Activated T-helper 9 cell treated with anti-CD3 and anti-CD28 coated beads, Interleukin-2, amount 50 U/mL, for 16 hours (primary cell): Measurements from ENCODE around the gene LRRC37B.
"Not testable (repeated sequence)": the region's sequence is repeated elsewhere in the genome, so short reads cannot be mapped to it uniquely, and the experiment has no call there.

Experiments used
- DNase-seq: peaks from one replicate; pipeline ENCODE4 v3.0.0-alpha.2; 2020; ENCODE audit warnings: low read depth

LRRC37B gene

DNA sequence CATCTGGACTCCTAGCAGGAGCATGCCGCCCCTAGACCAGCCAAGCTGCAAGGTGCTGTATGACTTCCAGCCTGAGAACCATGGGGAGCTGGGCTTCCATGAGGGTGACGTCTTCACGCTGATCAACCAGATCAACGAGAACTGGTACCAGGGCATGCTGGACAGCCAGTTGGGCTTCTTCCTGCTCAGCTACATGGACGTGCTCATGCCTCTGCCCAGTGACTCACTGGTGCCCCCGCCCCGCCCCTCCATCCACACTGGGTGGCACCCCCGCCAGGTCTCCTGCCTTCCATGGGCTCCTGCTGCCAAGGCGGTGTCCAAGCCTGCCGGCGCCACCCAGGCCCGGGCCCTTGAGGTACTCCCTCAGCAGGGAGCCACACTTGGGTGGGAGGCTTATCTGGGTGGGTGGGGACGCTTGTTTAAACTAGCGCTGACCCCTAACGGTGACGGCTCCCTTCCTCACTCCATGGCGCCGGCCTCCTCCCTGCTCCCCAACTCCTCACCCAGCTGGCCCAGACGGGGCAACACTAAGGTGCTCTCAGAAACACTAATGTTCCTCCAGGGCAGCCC is 34.2 kb downstream of the LRRC37B start:
- not testable (repeated sequence) for DNase-seq

GRCh38 chr17:32042266-32042665 is 35.1 kb downstream of the LRRC37B start:
- DNase-seq: not testable (repeated sequence)

DNA sequence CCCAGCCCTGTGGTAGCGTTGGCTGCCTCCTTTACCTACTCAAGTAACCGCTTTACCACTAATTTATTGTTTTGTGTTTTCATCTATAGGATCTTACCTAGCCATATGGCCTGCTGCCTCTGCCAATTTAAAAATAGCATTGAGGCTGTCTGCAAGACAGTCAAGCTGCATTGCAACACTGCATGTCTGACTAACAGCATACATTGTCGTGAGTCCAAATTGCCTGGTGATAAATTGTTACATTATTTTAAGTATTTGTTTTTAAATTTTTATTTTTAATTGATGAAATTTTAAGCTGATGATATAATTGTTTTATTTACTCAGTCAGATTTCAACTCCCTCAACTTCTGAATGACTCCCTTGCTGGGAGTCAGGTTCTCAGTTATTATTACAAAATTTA is 38.4 kb downstream of the LRRC37B start:
- DNase-seq: not testable (repeated sequence)

GRCh38 chr17:32047663-32048062 is 40.5 kb downstream of the LRRC37B start:
- not testable (repeated sequence) for DNase-seq

GRCh38 chr17:32054985-32055384 is 47.8 kb downstream of the LRRC37B start:
- not testable (repeated sequence) for DNase-seq

GRCh38 chr17:32055425-32055824 is 48.2 kb downstream of the LRRC37B start:
- not testable (repeated sequence) for DNase-seq

DNA sequence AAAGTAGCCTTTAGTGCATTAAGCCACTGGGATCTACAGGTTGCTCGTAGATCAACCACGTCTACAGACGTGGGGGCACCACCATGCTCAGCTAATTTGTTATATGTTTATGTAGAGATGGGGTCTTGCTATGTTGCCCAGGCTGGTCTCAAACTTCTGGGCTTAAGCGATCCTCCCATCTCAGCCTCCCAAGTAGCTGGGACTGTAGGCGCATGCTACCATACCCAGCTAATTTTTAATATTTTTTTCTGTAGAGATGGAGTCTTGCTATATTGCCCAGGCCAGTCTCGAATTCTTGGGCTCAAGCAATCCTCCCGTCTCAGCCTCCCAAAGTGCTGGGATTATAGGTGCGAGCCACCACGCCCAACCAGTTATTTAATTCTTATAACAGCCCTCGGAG is 49.3 kb downstream of the LRRC37B start:
- DNase-seq: not testable (repeated sequence)

- DNase-seq: not testable (repeated sequence)
Observed at GRCh38 chr17:32057460-32058105, 50.4 kb downstream of the LRRC37B start.

DNA sequence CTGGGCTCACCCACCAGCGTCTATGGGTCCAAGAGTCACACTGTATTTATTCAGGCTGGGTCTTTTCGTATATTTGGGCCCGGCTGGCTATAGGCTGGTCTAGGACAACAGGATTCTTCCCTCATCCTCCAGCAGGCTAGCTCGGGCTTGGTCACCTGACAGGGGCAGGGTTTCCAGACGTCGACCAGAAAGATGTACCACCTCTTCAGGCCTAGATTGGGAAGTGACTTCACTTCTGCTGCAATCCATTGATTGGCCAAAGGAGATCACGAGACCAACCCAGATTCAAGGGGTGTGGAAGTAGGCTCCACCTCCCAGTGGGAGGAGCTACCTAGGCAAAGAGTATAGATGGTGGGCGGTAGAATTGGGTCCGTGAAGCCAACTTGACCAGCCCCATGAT is 53.5 kb downstream of the LRRC37B start:
- DNase-seq: not testable (repeated sequence)

GRCh38 chr17:32061840-32062239 is 54.7 kb downstream of the LRRC37B start:
- not testable (repeated sequence) for DNase-seq

- DNase-seq: not testable (repeated sequence)
Observed at GRCh38 chr17:32064091-32064490, 56.9 kb downstream of the LRRC37B start.

- not testable (repeated sequence) for DNase-seq
Observed at GRCh38 chr17:32066123-32066680, 59.0 kb downstream of the LRRC37B start.

- DNase-seq: peak; percentile 48
Observed at GRCh38 chr17:32066863-32067642, 59.9 kb downstream of the LRRC37B start.

DNA sequence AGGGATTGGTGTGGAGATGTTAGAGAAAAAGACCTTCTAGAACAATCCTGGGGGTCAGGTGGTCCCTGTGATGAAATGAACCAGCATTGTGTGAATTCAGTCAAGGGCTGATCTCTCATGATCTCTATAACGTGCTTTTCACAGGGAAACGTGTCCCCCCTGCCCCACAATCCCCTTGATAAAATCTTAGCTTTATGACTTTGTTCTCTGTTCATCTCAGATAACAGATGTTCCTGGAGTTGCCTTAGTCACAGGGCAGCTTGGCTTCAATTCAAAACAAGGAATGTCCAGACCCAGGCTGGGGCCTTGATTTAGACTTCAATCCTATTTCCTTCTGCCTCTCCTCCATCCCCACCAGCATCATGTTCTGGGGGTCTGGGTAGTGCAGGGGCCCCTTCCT is 61.9 kb downstream of the LRRC37B start:
- DNase-seq: not testable (repeated sequence)

- not testable (repeated sequence) for DNase-seq
Observed at GRCh38 chr17:32071961-32072360, 64.8 kb downstream of the LRRC37B start.

GRCh38 chr17:32073131-32073530 is 65.9 kb downstream of the LRRC37B start:
- DNase-seq: not testable (repeated sequence)

DNA sequence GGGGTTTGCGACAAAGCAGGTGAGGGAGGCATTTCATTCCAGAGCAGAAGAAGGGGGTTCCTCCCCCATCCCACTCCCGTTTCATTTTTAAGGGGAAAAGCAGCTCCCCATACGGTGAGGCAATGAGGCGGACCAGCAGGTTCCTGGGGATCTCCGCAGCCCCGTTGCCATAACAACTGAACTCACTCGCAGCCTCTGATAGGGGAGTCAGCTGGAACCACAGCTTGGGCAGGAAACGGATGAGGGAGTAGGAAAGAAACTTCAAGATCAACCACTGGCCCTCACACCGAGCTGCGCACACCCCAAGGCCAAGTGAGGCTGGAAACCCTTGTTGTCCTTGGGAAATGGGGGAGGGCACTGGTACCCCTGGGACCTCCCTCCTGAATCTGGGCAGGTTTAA is 72.6 kb downstream of the LRRC37B start:
- DNase-seq: peak; percentile 60

DNA sequence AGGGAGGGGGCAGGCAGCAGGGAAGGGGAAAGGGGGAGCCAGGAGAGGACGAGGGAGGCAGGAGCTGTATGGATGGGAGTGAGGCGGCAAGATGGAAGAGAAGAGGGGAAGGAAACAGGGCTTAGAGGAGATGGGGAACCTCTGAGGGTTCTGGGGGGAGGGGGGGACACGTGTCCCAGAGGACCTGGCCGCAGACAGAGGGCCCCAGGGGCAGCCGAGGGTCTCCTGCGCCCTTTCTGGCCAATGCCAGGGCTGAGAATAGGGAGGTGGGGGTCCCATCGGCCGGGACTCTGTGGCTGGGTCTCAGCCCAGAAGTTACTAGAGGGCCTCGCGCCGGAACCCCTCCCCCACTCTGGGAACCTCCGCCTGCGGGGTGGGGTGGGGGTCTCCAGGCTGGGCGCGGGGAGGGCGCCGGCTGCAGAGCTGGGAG is 76.4 kb downstream of the LRRC37B start:
- not testable (repeated sequence) for DNase-seq

DNA sequence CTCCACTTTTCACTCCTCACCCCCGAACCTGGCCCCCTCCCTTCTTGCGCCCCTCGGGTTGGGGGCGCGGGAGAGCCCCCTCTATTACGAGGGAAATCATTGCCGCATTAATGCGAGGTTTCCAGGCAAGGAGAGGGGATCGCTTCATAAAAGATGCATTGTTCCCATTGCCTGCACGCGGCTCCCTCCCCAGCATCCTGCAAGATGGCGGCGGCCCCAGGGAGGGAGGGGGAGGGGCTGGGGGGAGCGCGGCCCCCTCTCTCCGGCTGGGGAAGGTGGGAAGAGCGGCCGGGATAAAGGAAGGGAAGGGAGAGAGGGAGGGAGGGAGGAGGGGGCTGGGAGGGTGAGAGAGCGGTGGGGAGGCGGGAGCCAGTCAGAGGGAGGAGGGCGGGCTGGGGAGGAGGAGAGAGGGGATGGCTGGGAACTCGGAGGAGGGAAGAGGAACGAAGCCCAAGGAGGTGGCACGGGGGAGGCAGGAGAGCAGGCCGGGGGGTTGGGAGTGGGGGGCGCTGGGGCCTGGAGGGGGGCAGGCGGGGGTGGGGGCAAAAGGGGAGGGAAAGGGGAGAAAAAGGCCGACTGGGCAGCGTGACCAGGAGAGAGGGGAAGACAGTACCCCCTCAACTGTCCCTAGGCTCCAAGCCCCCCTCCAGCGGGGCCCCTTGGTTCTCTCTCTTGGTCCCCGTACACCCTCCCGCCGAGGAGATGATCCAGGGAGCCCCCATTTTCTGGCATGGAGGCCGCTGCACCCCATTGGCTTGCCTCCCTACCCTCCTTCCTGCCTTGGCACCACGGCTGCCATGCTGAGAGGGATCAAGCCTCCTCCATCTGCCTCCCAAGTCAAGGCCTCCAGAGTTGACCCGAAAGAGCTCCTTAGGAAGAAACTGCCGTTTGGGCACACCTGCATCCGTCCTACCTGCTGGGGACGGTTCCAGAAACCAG is 77.1 kb downstream of the LRRC37B start:
- DNase-seq: not testable (repeated sequence)

DNA sequence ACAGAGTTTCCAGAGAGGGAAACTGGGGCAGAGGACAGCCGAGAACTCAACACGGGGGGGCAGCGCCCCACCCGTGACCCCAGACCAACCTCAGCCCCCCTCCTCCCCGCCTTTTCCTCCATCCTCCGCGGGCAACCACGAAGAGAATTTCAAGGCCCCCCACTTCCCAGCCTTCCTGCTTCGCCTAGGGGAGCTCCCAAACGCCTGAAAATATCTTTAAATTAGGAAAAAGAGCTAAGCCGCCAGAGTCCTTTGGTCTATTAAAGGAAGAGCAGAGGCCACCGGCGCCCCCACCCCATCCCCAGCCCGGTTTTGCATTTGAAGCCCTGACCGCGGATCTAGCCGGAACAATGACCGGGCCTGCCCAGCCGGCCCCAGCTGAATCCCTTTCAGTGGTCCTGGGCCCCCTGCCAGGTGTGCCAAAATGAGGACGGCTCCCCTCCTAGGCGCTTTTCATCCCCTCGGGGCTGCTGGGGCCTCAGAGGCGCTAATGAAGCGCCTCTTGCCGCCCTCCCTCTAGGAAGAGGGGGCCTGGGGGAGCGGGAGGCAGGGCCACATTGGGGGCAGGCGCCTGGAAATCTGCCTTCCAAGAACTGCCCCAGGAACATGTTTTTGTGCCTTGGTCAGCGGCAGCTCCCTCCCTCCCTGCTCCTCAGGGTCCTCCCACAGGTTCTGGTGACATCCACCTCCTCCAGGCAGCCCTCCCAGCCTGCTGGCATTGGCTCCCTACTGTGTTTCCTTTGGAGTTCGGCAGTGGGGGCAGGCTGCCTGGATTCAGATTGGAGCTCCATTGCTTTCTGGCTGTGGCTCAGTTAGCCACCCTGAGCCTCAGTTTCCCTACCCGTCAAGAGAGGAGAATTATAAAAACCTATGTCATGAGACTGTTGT is 78.0 kb downstream of the LRRC37B start:
- DNase-seq: not testable (repeated sequence)
